SKM-1 treated with dmso at 0.1 percent for 144 hours (cell line): ENCODE data around the gene HS3ST2.
"Not testable (repeated sequence)": the region's sequence is repeated elsewhere in the genome, so short reads cannot be mapped to it uniquely, and the experiment has no call there.

ENCODE experiments used
- DNase-seq: peaks from one replicate; lab custom pipeline; 2025; ENCODE audit not compliant: unreplicated experiment; lab: John Stamatoyannopoulos, UW

Gene HS3ST2

GRCh38 chr16:22813223-22813947 lies 577 bp upstream of the HS3ST2 start:
- DNase-seq: no peak

GRCh38 chr16:22814711-22815105 lies 746 bp downstream of the HS3ST2 start:
- no peak for DNase-seq

GRCh38 chr16:22815863-22816262 lies 1.9 kb downstream of the HS3ST2 start:
- no peak for DNase-seq

GRCh38 chr16:22816475-22816874 lies 2.5 kb downstream of the HS3ST2 start:
- no peak for DNase-seq

- not testable (repeated sequence) for DNase-seq
Measured at GRCh38 chr16:22818736-22819135, 4.8 kb downstream of the HS3ST2 start.

GRCh38 chr16:22838681-22839080 lies 24.7 kb downstream of the HS3ST2 start:
- DNase-seq: no peak

- DNase-seq: not testable (repeated sequence)
Measured at GRCh38 chr16:22842031-22842430, 28.1 kb downstream of the HS3ST2 start.

- no peak for DNase-seq
Measured at GRCh38 chr16:22843122-22843521, 29.2 kb downstream of the HS3ST2 start.

GRCh38 chr16:22843856-22844255 lies 29.9 kb downstream of the HS3ST2 start:
- no peak for DNase-seq

- no peak for DNase-seq
Measured at GRCh38 chr16:22844416-22844815, 30.5 kb downstream of the HS3ST2 start.

- DNase-seq: no peak
Measured at GRCh38 chr16:22847100-22847499, 33.1 kb downstream of the HS3ST2 start.

GRCh38 chr16:22847690-22848089 lies 33.7 kb downstream of the HS3ST2 start:
- no peak for DNase-seq

- DNase-seq: no peak
Measured at GRCh38 chr16:22848451-22848850, 34.5 kb downstream of the HS3ST2 start.

- DNase-seq: no peak
Measured at GRCh38 chr16:22849517-22849916, 35.6 kb downstream of the HS3ST2 start.

- DNase-seq: no peak
Measured at GRCh38 chr16:22855231-22855630, 41.3 kb downstream of the HS3ST2 start.

- DNase-seq: no peak
Measured at GRCh38 chr16:22857296-22858025, 43.5 kb downstream of the HS3ST2 start.

GRCh38 chr16:22859925-22860324 lies 46.0 kb downstream of the HS3ST2 start:
- no peak for DNase-seq

GRCh38 chr16:22861580-22861979 lies 47.6 kb downstream of the HS3ST2 start:
- no peak for DNase-seq

- DNase-seq: no peak
Measured at GRCh38 chr16:22862046-22862445, 48.1 kb downstream of the HS3ST2 start.

GRCh38 chr16:22864375-22864774 lies 50.4 kb downstream of the HS3ST2 start:
- DNase-seq: no peak

GRCh38 chr16:22868593-22869224 lies 54.7 kb downstream of the HS3ST2 start:
- no peak for DNase-seq

- DNase-seq: no peak
Measured at GRCh38 chr16:22871861-22872260, 57.9 kb downstream of the HS3ST2 start.
